Body of pancreas (tissue), 4 donors: Measurements from ENCODE around the gene KIRREL3. TPM values are rescaled to one million over a fixed set of nuclear protein-coding genes. Genes with fewer than 3 reads are reported as not detected.

ENCODE experiments used
- ATAC-seq: fragments of 150-250 bp; one replicate; pipeline ENCODE4 v1.9.1; 2016
- DNase-seq, 4 donors: peaks; one replicate each; pipeline ENCODE4 v3.0.0-alpha.2; 2019
- H3K27ac ChIP-seq, 4 donors: fragments of 200-600 bp; sonication (generic); 1 replicate in 3 of 4; 2 replicates in 1 of 4; pipeline versions ENCODE4 v1.5.1 to v1.6.1; 2016 to 2019; ENCODE audit warnings: mild to moderate bottlenecking in 1 of 4, mixed read lengths in 1 of 4, moderate library complexity in 1 of 4
- H3K27me3 ChIP-seq, 2 donors: fragments of 200-600 bp; sonication (generic); one replicate each; pipeline ENCODE4 v1.6.0; 2016; ENCODE audit warnings: mild to moderate bottlenecking in 1 of 2
- H3K36me3 ChIP-seq, 2 donors: fragments of 200-600 bp; sonication (generic); replicated peaks in 1 of 2; 2 replicates each; pipeline ENCODE4 v1.5.1; 2016; ENCODE audit warnings: low read depth in 2 of 2; ENCODE audit not compliant: insufficient read depth in 1 of 2
- H3K4me1 ChIP-seq: fragments of 200-600 bp; sonication (generic); one replicate; pipeline ENCODE4 v1.6.0; 2016
- H3K4me3 ChIP-seq, 2 donors: fragments of 200-600 bp; sonication (generic); 1 replicate in 1 of 2; 2 replicates in 1 of 2; pipeline ENCODE4 v1.5.1; 2016 to 2019
- H3K9me3 ChIP-seq, 3 donors: fragments of 200-600 bp; sonication (generic); 1 replicate in 2 of 3; 2 replicates in 1 of 3; pipeline ENCODE4 v1.5.1; 2016
- CTCF ChIP-seq, 7 experiments: fragments of 450-650 bp in 4 of 7; fragments of 200-600 bp in 3 of 7; sonication (generic) in 3 of 7; IDR thresholded peaks; one replicate each; pipeline ENCODE4 v1.5.1; 2016 to 2019; ENCODE audit warnings: antibody characterized with exemption in 7 of 7
- POLR2A ChIP-seq, 3 donors: fragments of 450-650 bp; IDR thresholded peaks; one replicate each; pipeline ENCODE4 v1.6.1; 2016; ENCODE audit warnings: antibody characterized with exemption in 3 of 3, mild to moderate bottlenecking in 2 of 3
- WGBS, 2 donors: methylation state at CpG; one replicate each; pipeline ENCODE4 v1.1.5; 2017; 5-methylcytosine and 5-hydroxymethylcytosine counted together
- intact Hi-C: fragments of 100-400 bp; cut with DNase I; formaldehyde crosslinking; loops from one replicate; pipeline ENCODE4 v1.15.1; 2023
- total RNA-seq, 2 donors: library from RNA; depleted of rRNA; stranded (reverse); fragments of >200 nt; gene quantifications; one replicate each; pipeline ENCODE4 v1.1.0, GENCODE V29; 2016

KIRREL3 gene
- total RNA-seq, 2 donors from 2014 or later: 0.26 TPM; not detected in 1

- H3K9me3 ChIP-seq: no peaks in the 10 kb centered on the region
- no peaks in the 10 kb centered on the region for H3K27me3 ChIP-seq
- no peak for DNase-seq
- TF ChIP-seq CTCF (IDR thresholded peaks at IDR 0.05) (no peak), POLR2A (IDR thresholded peaks at IDR 0.05) (no peak)
- no peak for ATAC-seq
- no peak overlapping the region for H3K4me3 ChIP-seq
- no peaks in the 10 kb centered on the region for H3K4me1 ChIP-seq
- H3K27ac ChIP-seq: no peak overlapping the region
- intact Hi-C loops: no loop called here
- no peaks in the 10 kb centered on the region for H3K36me3 ChIP-seq
These were observed 121.1 kb downstream of the KIRREL3 start for GRCh38 chr11:126879516-126879915.

- Histone ChIP-seq H3K4me1 (no peaks in the 10 kb centered on the region), H3K4me3 (no peak overlapping the region), H3K9me3 (no peaks in the 10 kb centered on the region), H3K27me3 (no peaks in the 10 kb centered on the region), H3K27ac (no peak overlapping the region), H3K36me3 (no peaks in the 10 kb centered on the region)
- intact Hi-C loops: no loop called here
- WGBS, 2 donors: 50 to 57% methylated on average over 7 of the region's 7 CpGs
- ATAC-seq (no peak), DNase-seq (no peak)
- TF ChIP-seq CTCF (IDR thresholded peaks at IDR 0.05) (no peak), POLR2A (IDR thresholded peaks at IDR 0.05) (no peak)
These were observed 121.6 kb downstream of the KIRREL3 start for GRCh38 chr11:126878913-126879482.

GRCh38 chr11:126874831-126875230 lies 125.7 kb downstream of the KIRREL3 start:
- intact Hi-C loops: no loop called here
- no peaks in the 10 kb centered on the region for H3K9me3 ChIP-seq
- 36 to 39% methylated on average over 5 of the region's 5 CpGs for WGBS, 2 donors
- no peak overlapping the region for H3K4me3 ChIP-seq
- DNase-seq: no peak
- no peak for ATAC-seq
- H3K4me1 ChIP-seq: no peaks in the 10 kb centered on the region
- TF ChIP-seq CTCF (IDR thresholded peaks at IDR 0.05): no peak
- no peaks in the 10 kb centered on the region for H3K36me3 ChIP-seq
- H3K27me3 ChIP-seq: no peaks in the 10 kb centered on the region
- H3K27ac ChIP-seq: no peak overlapping the region

GRCh38 chr11:126874276-126874675 lies 126.3 kb downstream of the KIRREL3 start:
- DNase-seq (no peak), ATAC-seq (no peak)
- H3K9me3 ChIP-seq: no peaks in the 10 kb centered on the region
- no peak overlapping the region for H3K27ac ChIP-seq
- no peaks in the 10 kb centered on the region for H3K36me3 ChIP-seq
- H3K4me3 ChIP-seq: no peak overlapping the region
- H3K4me1 ChIP-seq: no peaks in the 10 kb centered on the region
- TF ChIP-seq POLR2A (IDR thresholded peaks at IDR 0.05): no peak
- no peak for TF ChIP-seq CTCF (IDR thresholded peaks at IDR 0.05)
- no peaks in the 10 kb centered on the region for H3K27me3 ChIP-seq
- 73 to 74% methylated on average over 3 of the region's 3 CpGs for WGBS, 2 donors
- intact Hi-C loops: no loop called here

GRCh38 chr11:126871792-126872191 lies 128.8 kb downstream of the KIRREL3 start:
- H3K27me3 ChIP-seq: no peaks in the 10 kb centered on the region
- H3K4me1 ChIP-seq: no peaks in the 10 kb centered on the region
- no peak for DNase-seq
- no peak overlapping the region for H3K27ac ChIP-seq
- TF ChIP-seq POLR2A (IDR thresholded peaks at IDR 0.05): no peak
- TF ChIP-seq CTCF (IDR thresholded peaks at IDR 0.05): no peak
- ATAC-seq: no peak
- H3K4me3 ChIP-seq: no peak overlapping the region
- intact Hi-C loops: no loop called here
- no peaks in the 10 kb centered on the region for H3K9me3 ChIP-seq
- no peaks in the 10 kb centered on the region for H3K36me3 ChIP-seq
